Activated CD4-positive, alpha-beta T cell treated with anti-CD3 and anti-CD28 coated beads, Interleukin-2, amount 10 ng/mL, durations not matched to agents 7 days and 5 days (primary cell): ENCODE data around the gene AKT2. TPM values are rescaled to one million over a fixed set of nuclear protein-coding genes. Genes with fewer than 3 reads are reported as not detected.

Experiments
- CTCF ChIA-PET: fragments of 350-600 bp; sonication (Branson Sonifier 250); formaldehyde crosslinking; loops from one replicate; lab custom pipeline; 2021; ENCODE audit warnings: antibody characterized with exemption; lab: Charles Lee
- POLR2A ChIA-PET: fragments of 350-600 bp; sonication (Branson Sonifier 250); formaldehyde crosslinking; loops from one replicate; lab custom pipeline; 2021; ENCODE audit warnings: antibody characterized with exemption; lab: Charles Lee
- DNase-seq: peaks from one replicate; pipeline ENCODE4 v3.0.0-alpha.2; 2020
- H3K27ac Mint-ChIP-seq: one replicate; pipeline ENCODE4 v1.8.0; 2021; ENCODE audit warnings: mild to moderate bottlenecking, moderate library complexity, mixed read lengths
- H3K27me3 Mint-ChIP-seq: one replicate; pipeline ENCODE4 v1.8.0; 2021; ENCODE audit warnings: mixed read lengths
- H3K36me3 Mint-ChIP-seq: one replicate; pipeline ENCODE4 v1.8.0; 2021; ENCODE audit warnings: low read depth, mixed read lengths
- H3K4me1 Mint-ChIP-seq: one replicate; pipeline ENCODE4 v1.8.0; 2021; ENCODE audit warnings: mixed read lengths
- H3K4me3 Mint-ChIP-seq: one replicate; pipeline ENCODE4 v1.8.0; 2021; ENCODE audit warnings: mild to moderate bottlenecking, moderate library complexity, mixed read lengths
- H3K9me3 Mint-ChIP-seq: one replicate; pipeline ENCODE4 v1.8.0; 2021; ENCODE audit warnings: mixed read lengths
- total RNA-seq, 2 experiments: library from RNA; stranded (reverse); gene quantifications; one replicate each; pipeline ENCODE4 v1.2.3, GENCODE V29; 2021

The AKT2 gene
- total RNA-seq, 2 experiments from 2014 or later = 131 to 148 TPM

DNA sequence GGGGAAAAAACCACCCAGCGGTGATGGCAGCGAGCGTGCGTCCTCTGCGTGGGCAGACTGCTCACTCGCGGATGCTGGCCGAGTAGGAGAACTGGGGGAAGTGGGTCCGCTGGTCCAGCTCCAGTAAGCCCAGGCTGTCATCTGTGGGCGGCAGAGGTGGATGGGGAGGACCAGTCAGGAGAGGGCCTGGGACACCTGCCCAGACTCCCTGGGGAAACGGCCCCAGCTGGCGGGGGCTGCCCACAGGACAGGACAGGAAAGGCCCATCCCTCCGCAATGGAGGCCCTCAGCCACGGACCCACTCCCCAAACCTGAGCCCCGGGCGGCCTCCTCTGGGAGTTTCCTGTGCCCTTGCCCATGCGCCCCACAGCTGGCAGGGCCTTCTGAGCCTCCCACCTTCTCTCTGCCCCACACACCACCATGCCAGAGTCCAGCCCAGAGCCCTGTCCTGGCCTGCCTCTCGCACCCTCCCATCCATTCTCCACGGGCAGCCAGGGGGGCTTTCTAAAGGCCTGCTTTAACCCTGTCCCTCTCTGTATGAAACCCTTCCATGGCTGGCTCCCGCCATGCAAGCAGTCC lies 51.2 kb downstream of the AKT2 start:
- ChIA-PET CTCF (interaction anchor here (1.1 kb wide), 1 partner anchor 13 kb away, joined by 5 read pairs; no protein-coding TSS in a partner anchor), POLR2A (interaction anchor here (0.6 kb wide), 1 partner anchor 24 kb away, joined by 3 read pairs; no protein-coding TSS in a partner anchor)
- DNase-seq = no peak
- Mint-ChIP-seq H3K36me3 (peaks cover 12% of the 10 kb centered on the region), H3K4me3 (no peak overlapping the region), H3K27ac (no peak overlapping the region), H3K4me1 (peaks cover 5% of the 10 kb centered on the region), H3K27me3 (no peaks in the 10 kb centered on the region), H3K9me3 (no peaks in the 10 kb centered on the region)

DNA sequence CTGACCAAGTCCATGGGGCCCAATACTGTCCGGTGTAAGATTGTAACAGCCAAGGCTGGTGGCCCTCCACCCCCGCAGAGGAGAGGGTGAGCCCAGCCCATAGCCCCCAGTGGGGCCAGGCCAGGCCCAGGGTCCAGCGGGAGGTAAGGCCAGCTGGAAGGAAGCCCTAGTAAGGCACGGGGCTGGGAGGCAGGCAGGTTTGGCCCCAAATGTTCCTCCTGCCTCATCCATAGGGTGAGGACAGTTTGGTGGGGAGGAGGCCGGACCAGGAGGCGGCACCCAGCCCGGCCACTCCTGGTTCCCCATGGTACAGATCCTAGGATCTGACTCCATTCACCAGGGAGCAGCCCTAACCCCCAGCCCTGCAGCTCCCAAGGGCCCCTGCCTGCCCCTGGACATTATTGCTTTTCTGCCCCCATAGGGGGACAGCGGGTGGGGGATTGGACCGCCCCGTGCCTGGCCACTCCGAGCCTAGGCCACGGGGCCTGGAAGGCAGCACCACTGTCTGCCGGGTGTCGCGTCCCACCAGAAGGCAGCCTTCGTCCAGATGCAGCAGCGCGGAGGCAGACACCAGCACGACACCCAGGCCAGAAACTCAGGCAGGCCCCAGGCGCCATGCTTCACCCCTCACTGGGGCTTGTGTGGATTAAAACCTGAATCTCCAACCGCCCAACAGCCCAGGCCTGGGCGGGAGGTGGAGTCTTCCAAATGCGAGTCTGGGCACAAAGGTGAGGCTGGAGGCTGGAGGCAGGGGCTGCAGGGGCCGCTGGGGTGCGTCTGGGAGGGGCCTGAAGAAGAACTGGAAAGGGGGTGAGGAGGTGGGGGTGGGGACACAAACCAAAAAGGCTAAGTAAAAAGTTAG lies 52.0 kb downstream of the AKT2 start:
- Mint-ChIP-seq H3K27ac (no peak overlapping the region), H3K4me1 (peaks cover 5% of the 10 kb centered on the region), H3K9me3 (no peaks in the 10 kb centered on the region), H3K36me3 (peaks cover 9% of the 10 kb centered on the region), H3K4me3 (no peak overlapping the region), H3K27me3 (peaks cover 2% of the 10 kb centered on the region)
- ChIA-PET POLR2A (no interaction called here), CTCF (interaction anchor here (1.1 kb wide), 1 partner anchor 13 kb away, joined by 5 read pairs; no protein-coding TSS in a partner anchor)
- no peak for DNase-seq

DNA sequence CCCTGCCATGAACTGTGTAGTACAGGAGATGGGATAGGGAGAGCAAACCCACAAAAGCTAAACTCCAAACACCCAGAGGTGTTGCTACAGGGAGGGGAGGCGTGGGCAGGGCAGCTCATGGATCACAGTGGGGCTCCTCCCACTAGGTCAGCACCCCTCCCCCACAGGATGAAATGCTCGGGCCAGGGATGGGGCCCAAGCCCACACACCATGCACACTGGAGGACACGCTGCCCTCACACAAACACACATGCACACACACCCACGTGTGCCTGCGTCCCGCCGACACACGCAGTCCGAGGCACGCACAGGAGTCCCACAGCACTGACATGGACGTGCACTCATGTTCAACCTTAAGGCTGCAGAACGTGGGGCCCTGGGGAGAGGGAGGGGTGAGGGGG lies 52.7 kb downstream of the AKT2 start:
- H3K36me3 Mint-ChIP-seq = peaks cover 6% of the 10 kb centered on the region
- no peak for DNase-seq
- ChIA-PET POLR2A (no interaction called here), CTCF (interaction anchor here (1.0 kb wide), 1 partner anchor 11 kb away, joined by 3 read pairs; no protein-coding TSS in a partner anchor)
- no peak overlapping the region for H3K4me3 Mint-ChIP-seq
- no peaks in the 10 kb centered on the region for H3K9me3 Mint-ChIP-seq
- H3K27ac Mint-ChIP-seq = no peak overlapping the region
- H3K4me1 Mint-ChIP-seq = peaks cover 5% of the 10 kb centered on the region
- H3K27me3 Mint-ChIP-seq = peaks cover 8% of the 10 kb centered on the region

DNA sequence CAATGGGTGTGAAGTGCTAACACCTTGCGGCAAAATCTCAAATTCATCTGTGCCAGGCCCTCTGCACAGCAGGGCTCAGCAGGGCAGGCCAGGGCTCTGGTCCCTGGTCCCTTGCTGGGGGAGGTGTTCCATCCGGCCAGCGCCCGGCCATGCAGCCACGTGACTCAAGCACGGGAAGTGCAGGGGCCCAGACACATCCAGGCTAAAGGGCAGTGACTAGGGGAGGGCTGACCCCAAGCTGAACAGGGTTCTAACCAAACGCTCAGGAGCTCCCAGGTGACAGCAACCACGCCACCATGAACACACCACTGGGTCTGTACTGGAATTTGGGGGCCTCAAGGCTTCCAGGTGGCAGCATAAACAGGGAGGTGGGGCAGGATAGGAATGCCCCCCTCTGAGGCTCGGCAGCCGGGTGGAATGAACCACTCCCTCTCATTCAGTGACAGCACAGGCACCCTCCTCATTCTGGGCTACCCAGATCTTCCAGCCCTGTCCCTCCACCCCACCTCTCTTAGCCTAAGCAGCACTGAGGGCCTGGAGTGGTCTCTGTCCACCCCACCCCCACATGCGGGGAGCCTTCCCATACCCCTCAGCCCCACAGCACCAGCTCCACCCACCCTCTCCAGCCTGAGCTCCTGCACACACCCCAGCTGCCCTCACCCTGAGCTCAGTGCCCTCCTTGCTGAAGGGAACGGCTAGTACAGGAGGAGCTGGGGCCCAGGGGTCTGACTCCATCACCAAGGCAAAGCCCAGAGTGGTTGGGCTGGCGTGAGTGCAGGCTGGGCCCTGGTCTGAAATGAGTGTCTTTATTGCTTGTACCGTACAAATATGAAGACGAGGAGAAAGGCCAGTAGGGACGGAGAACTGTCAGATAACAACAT lies 53.4 kb downstream of the AKT2 start:
- Mint-ChIP-seq H3K27ac (no peak overlapping the region), H3K9me3 (no peaks in the 10 kb centered on the region), H3K27me3 (peaks cover 14% of the 10 kb centered on the region), H3K36me3 (peaks cover 2% of the 10 kb centered on the region), H3K4me1 (peaks cover 6% of the 10 kb centered on the region), H3K4me3 (no peak overlapping the region)
- ChIA-PET POLR2A (no interaction called here), CTCF (interaction anchor here (0.5 to 1.0 kb wide), 2 partner anchors 11 to 440 kb away, joined by 3 read pairs; no protein-coding TSS in a partner anchor)
- no peak for DNase-seq

DNA sequence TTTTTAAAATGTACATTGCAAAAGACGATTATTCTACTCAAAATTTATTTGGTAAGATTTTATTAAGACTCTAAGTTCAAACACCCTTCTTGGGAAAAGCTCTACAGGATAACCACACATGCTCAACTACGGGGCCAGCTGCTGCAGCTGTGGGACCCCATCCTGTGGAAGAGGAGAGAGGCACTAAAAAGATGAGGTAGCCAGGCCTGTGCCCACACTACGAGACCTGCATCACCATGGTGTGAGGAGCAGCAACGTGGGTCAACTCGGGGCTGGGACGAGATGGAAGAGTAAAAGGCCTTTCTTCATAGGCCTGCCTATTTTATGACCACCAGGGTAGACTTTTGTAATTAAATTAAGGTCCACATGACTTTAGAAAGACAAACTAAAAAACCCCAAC lies 54.1 kb downstream of the AKT2 start:
- Mint-ChIP-seq H3K27ac (no peak overlapping the region), H3K4me3 (no peak overlapping the region), H3K36me3 (no peaks in the 10 kb centered on the region), H3K4me1 (peaks cover 9% of the 10 kb centered on the region), H3K9me3 (no peaks in the 10 kb centered on the region), H3K27me3 (peaks cover 18% of the 10 kb centered on the region)
- ChIA-PET POLR2A (no interaction called here), CTCF (interaction anchor here (0.5 kb wide), 1 partner anchor 439 kb away, joined by 3 read pairs; no protein-coding TSS in a partner anchor)
- no peak for DNase-seq

DNA sequence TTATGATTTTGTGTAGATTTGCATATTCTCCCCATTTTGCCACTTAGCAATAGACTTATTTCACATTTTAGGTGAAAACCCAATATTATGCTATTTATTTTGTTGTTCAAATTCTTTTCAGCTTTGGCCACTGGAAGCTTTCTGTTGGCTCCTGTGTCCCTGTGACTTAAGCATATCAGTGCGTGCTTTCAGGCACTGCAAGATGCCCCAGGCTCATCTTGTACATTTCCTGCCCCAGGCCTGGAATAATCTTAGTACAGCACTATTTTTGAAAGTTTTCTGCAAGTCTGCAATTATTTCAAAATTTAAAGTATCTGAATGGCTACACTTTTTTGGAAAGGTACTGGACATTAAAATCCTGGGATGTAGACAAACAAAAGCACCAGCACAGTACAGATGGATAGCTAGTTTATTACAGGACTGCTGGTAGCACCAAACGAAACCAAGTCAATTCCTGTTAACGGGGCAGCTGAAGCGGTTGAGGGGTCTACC lies 55.2 kb downstream of the AKT2 start:
- Mint-ChIP-seq H3K4me3 (no peak overlapping the region), H3K27me3 (peaks cover 28% of the 10 kb centered on the region), H3K9me3 (no peaks in the 10 kb centered on the region), H3K4me1 (peaks cover 16% of the 10 kb centered on the region), H3K27ac (no peak overlapping the region), H3K36me3 (no peaks in the 10 kb centered on the region)
- ChIA-PET CTCF (interaction anchor here (0.6 kb wide), 1 partner anchor 159 kb away, joined by 5 read pairs; no protein-coding TSS in a partner anchor), POLR2A (no interaction called here)
- no peak for DNase-seq

DNA sequence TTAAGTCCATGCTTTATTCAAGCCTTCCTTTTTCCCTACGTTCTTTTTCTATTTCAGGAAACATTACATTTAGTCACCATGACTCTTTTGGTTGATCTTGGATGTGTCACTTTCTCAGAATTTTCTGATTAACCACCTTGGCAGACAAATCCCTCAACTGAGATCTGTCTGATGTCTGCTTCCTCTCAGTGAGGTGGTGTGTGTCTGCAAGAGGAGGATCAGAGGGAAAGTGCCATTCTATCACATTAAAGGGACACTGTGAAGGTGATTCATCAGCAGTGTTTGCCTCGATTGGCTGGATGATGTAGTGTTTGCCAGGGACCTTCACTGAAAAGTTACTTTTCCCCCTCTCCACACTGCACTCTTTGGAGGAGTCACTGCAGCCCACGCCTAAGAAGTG lies 55.7 kb downstream of the AKT2 start:
- H3K4me3 Mint-ChIP-seq = no peak overlapping the region
- peaks cover 16% of the 10 kb centered on the region for H3K4me1 Mint-ChIP-seq
- ChIA-PET CTCF (interaction anchor here (0.6 to 0.7 kb wide), 3 partner anchors 9 to 845 kb away, joined by 3 to 7 read pairs (median 5); no protein-coding TSS in a partner anchor), POLR2A (no interaction called here)
- no peak for DNase-seq
- no peak overlapping the region for H3K27ac Mint-ChIP-seq
- no peaks in the 10 kb centered on the region for H3K36me3 Mint-ChIP-seq
- H3K27me3 Mint-ChIP-seq = peaks cover 32% of the 10 kb centered on the region
- H3K9me3 Mint-ChIP-seq = no peaks in the 10 kb centered on the region

DNA sequence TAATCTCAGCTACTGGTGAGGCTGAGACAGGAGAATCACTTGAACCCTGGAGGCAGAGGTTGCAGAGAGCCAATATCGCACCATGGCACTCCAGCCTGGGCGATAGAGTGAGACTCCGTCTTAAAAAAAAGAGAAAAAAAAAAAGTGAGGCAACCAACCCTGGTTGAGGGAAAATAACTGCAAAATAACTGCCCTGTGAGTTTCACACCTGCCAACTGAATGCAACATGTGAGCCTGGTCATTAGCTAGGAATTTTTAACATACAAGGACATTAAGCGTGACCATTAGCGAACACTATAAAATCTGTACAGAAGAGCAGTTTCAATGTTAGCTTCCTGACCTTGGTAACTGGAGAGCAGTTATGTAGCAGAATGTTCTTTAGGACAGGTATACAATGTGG lies 56.3 kb downstream of the AKT2 start:
- POLR2A ChIA-PET = no interaction called here
- DNase-seq = no peak
- no peaks in the 10 kb centered on the region for H3K36me3 Mint-ChIP-seq

DNA sequence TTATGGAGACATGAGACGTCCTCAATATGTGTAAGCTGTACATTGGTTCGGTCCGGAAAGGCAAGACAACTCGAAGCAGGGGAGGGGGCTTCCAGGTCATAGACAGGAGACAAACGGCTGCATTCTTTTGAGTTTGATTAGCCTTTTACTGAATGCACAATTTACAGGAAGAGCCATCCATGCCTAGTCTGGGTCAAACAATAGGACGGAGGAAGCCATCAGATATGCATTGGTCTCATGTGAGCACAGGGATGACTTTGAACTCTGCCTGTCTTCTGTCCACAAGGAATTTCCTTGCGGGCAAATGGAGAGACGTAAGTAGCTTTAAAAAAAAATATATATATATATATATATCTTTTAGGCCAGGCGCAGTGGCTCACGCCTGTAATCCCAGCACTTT lies 56.8 kb downstream of the AKT2 start:
- Mint-ChIP-seq H3K27me3 (peaks cover 39% of the 10 kb centered on the region), H3K4me3 (no peak overlapping the region), H3K4me1 (peaks cover 20% of the 10 kb centered on the region), H3K9me3 (no peaks in the 10 kb centered on the region), H3K27ac (no peak overlapping the region), H3K36me3 (no peaks in the 10 kb centered on the region)
- CTCF ChIA-PET = interaction anchor here (0.7 to 1.0 kb wide), 2 partner anchors 42 to 213 kb away, joined by 3 read pairs; no protein-coding TSS in a partner anchor
- POLR2A ChIA-PET = no interaction called here
- DNase-seq = no peak

More for the DNA sequence above, 56.3 kb downstream of the AKT2 start:
- CTCF ChIA-PET = interaction anchor here (0.7 to 1.0 kb wide), 3 partner anchors 10 to 846 kb away, joined by 3 to 7 read pairs (median 3); no protein-coding TSS in a partner anchor
- Mint-ChIP-seq H3K27ac (no peak overlapping the region), H3K9me3 (no peaks in the 10 kb centered on the region), H3K27me3 (peaks cover 37% of the 10 kb centered on the region), H3K4me1 (peaks cover 16% of the 10 kb centered on the region), H3K4me3 (no peak overlapping the region)

DNA sequence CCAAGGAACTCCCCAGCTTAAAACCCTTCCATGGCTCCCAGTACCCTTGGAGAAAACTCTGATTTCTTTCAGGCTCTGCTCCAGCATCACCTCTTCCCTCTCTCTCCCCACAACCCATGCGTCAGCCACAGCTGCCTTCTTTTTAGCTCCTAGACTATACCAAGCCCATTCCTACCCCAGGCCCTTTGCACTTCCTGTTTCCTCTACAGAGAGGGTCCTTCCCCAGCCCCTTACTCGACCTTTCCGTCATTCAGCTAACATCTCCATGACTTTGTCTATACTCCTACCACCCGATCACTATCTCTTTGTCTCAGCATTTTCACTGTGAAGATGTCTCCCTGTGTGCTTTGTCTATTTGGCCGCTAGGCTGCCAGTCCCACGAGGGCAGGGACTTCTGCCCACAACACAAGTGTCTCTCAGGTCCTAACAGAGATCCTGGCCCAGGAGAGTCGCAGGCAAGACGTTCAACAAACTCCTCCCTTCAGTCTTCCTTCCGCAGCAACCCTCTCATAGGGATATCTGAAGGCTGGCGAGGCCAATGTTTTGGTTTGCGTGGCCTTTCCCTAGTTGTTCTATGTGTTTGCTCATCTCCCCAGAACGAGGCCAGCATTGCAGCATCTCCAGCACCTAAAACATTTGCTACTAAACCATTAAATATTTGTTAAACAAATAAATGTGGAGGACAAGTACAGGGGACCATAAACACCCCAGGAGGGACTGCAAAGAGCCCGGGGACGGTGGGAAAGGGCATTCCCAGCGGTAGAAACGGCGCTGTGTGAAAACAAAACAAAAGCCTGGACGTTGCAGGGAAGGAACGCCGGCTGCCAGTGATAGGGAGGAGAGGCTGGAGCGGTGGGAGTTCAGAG lies 59.5 kb downstream of the AKT2 start:
- H3K4me1 Mint-ChIP-seq = peaks cover 25% of the 10 kb centered on the region
- ChIA-PET CTCF (interaction anchor here (1.1 kb wide), 1 partner anchor 88 kb away, joined by 3 read pairs; no protein-coding TSS in a partner anchor), POLR2A (no interaction called here)
- peaks cover 3% of the 10 kb centered on the region for H3K9me3 Mint-ChIP-seq
- H3K27ac Mint-ChIP-seq = no peak overlapping the region
- no peak overlapping the region for H3K4me3 Mint-ChIP-seq
- DNase-seq = no peak
- H3K36me3 Mint-ChIP-seq = peaks cover 2% of the 10 kb centered on the region
- H3K27me3 Mint-ChIP-seq = peaks cover 47% of the 10 kb centered on the region

DNA sequence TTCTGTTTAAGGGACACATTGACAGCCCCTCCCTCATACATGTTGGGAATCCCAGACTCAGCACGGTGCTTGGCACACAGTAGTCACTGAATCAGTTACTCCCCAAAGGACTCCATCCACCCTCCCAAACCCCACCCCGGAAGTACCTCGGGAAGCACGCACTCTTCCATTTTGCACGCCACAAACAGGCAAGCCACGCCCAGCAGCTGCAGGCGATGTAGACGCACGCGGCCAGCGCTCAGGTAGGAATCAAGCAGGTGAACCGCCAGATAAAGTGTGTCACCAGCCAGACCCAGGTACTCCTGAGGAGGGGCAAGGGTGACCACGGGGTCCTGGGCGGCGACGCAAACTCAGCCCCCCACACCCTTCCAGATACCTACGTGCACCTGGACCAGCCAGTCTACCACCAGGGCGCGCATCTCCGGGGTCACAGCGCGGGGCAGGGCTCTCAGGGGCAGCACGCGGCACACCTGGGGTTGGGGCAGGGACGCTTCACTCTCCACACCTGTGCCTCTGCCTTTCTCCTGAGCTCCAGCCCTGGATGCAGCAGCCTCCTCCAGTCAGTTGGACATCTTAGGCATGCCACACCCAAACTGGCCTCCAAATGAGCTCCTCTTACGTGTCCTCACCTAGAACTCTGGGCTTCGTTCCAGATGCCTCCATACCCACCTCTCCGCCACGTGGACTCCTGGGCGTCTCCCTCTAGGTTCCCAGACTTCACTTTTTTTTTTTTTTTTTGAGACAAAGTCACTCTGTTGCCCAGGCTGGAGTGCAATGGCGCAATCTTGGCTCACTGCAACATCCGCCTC lies 60.6 kb downstream of the AKT2 start:
- H3K4me1 Mint-ChIP-seq = peaks cover 23% of the 10 kb centered on the region
- ChIA-PET POLR2A (no interaction called here), CTCF (interaction anchor here (1.1 kb wide), 1 partner anchor 89 kb away, joined by 3 read pairs; no protein-coding TSS in a partner anchor)
- no peak overlapping the region for H3K4me3 Mint-ChIP-seq
- peaks cover 2% of the 10 kb centered on the region for H3K36me3 Mint-ChIP-seq
- peaks cover 3% of the 10 kb centered on the region for H3K9me3 Mint-ChIP-seq
- H3K27ac Mint-ChIP-seq = no peak overlapping the region
- H3K27me3 Mint-ChIP-seq = peaks cover 56% of the 10 kb centered on the region
- DNase-seq = no peak
